ENCODE data around the gene WDR11. TPM values are rescaled to one million over a fixed set of nuclear protein-coding genes. Genes with fewer than 3 reads are reported as not detected.

WDR11 gene
- total and polyA plus RNA-seq, 9 of the 15 experiments (the other 6 are each of a cell fraction or from before 2014, with no cell fraction given), result 12.4 to 50.7 (median 23.6) TPM

DNA sequence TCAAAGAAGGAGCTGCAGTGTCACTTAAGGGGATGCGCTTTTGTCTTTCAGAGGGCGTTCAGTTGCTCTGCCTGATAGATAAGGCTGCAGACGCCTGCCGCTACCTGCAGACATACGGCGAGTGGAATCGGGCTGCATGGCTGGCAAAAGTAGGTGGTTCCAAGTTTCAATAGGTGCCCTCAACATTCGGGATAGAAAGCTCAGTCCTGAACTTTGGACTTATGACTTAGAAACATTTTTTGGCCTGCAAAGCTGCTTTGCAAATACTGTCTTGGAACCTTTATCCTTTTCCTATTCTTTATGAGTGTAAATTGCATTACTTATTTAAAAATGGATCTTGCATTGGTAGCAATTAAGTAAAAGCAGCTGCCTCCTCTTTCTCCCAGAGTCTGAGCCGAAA lies 54.1 kb downstream of the WDR11 start (continued):
- TF ChIP-seq PREB (CRISPR knock-in tag; IDR thresholded peaks at IDR 0.05) (no peak), ATF4 (CRISPR knock-in tag; IDR thresholded peaks at IDR 0.05) (no peak)
- TF ChIP-seq, protein P1, sequence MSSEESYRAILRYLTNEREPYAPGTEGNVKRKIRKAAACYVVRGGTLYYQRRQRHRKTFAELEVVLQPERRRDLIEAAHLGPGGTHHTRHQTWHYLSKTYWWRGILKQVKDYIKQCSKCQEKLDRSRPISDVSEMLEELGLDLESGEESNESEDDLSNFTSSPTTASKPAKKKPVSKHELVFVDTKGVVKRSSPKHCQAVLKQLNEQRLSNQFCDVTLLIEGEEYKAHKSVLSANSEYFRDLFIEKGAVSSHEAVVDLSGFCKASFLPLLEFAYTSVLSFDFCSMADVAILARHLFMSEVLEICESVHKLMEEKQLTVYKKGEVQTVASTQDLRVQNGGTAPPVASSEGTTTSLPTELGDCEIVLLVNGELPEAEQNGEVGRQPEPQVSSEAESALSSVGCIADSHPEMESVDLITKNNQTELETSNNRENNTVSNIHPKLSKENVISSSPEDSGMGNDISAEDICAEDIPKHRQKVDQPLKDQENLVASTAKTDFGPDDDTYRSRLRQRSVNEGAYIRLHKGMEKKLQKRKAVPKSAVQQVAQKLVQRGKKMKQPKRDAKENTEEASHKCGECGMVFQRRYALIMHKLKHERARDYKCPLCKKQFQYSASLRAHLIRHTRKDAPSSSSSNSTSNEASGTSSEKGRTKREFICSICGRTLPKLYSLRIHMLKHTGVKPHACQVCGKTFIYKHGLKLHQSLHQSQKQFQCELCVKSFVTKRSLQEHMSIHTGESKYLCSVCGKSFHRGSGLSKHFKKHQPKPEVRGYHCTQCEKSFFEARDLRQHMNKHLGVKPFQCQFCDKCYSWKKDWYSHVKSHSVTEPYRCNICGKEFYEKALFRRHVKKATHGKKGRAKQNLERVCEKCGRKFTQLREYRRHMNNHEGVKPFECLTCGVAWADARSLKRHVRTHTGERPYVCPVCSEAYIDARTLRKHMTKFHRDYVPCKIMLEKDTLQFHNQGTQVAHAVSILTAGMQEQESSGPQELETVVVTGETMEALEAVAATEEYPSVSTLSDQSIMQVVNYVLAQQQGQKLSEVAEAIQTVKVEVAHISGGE (CRISPR knock-in tag; IDR thresholded peaks at IDR 0.05), result no peak
- TF ChIP-seq, protein P2, sequence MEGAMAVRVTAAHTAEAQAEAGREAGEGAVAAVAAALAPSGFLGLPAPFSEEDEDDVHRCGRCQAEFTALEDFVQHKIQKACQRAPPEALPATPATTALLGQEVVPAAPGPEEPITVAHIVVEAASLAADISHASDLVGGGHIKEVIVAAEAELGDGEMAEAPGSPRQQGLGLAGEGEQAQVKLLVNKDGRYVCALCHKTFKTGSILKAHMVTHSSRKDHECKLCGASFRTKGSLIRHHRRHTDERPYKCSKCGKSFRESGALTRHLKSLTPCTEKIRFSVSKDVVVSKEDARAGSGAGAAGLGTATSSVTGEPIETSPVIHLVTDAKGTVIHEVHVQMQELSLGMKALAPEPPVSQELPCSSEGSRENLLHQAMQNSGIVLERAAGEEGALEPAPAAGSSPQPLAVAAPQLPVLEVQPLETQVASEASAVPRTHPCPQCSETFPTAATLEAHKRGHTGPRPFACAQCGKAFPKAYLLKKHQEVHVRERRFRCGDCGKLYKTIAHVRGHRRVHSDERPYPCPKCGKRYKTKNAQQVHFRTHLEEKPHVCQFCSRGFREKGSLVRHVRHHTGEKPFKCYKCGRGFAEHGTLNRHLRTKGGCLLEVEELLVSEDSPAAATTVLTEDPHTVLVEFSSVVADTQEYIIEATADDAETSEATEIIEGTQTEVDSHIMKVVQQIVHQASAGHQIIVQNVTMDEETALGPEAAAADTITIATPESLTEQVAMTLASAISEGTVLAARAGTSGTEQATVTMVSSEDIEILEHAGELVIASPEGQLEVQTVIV (CRISPR knock-in tag; IDR thresholded peaks at IDR 0.05; ENCODE audit: borderline replicate concordance), result no peak

Measured in K562 (cell line).